NCI-H2029 (cell line): Measurements from ENCODE around the gene COL5A1.

Experiments
- DNase-seq: peaks from one replicate; lab custom pipeline; 2025; lab: John Stamatoyannopoulos, UW

The COL5A1 gene

GRCh38 chr9:134858051-134858841 lies 216.6 kb downstream of the COL5A1 start:
- DNase-seq: no peak

- DNase-seq: no peak
Observed at GRCh38 chr9:134860510-134860909, 218.9 kb downstream of the COL5A1 start.

- no peak for DNase-seq
Observed at GRCh38 chr9:134861595-134862334, 220.2 kb downstream of the COL5A1 start.

GRCh38 chr9:134863306-134863902 lies 221.8 kb downstream of the COL5A1 start:
- no peak for DNase-seq

DNA sequence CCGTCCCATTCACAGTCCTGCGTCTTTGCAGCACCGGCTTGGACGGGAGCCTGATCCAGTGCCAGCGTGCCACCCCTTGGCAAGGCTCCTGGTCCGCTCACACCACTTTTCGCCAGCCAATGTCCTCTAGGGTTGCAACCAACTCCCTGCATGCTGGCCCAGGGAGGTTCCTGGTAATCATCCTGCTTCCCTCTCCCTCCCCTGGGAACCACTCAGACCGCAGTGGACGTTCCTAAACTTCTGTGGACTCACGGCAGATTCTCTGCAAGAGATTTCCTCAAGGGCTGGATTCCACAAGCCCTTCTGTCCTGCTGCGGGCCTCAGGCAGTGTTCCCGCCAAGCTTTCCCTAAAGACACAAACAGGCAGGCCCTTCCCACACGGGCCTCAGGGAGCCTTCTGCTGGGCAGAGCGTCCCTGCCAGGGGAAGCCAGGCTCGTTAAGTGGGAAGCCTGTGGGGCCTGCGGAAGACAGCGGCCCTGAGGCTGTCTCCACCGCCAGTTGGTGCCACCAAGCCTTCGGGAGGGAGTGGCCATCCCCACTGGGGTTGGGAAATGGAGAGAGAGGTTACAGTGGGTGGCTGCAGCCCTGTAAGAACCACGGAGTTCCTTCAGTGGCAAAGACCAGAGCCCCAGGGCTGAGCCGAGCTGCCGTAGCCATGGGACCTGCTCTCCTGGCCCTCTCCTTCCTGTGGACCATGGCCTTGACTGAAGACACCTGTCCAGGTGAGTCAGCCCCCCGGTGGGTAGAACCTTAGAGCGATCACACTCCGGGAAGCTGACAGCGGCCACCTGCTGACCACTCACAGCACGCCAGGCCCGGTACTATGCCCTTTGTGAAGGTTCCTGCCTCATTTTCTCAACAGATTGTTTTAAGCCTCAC lies 222.6 kb downstream of the COL5A1 start:
- DNase-seq: no peak

DNA sequence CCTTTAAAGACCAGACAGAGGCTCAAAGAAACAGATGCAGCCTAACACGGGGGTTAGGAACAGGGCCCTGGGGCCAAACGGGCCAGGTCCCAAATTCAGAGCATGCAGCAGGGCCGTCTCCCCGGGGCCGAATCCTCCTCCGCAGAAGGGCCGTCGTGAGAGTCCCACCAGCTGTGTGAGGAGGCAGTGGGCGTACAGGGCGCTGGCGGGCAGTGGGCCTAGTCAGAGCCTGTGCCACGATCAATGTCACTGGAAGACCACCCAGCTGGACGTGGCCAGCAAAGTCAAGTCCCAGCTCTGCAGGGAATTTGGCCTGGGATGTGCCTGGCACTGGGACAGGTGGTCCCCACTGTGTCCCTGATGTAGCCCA lies 223.2 kb downstream of the COL5A1 start:
- no peak for DNase-seq

DNA sequence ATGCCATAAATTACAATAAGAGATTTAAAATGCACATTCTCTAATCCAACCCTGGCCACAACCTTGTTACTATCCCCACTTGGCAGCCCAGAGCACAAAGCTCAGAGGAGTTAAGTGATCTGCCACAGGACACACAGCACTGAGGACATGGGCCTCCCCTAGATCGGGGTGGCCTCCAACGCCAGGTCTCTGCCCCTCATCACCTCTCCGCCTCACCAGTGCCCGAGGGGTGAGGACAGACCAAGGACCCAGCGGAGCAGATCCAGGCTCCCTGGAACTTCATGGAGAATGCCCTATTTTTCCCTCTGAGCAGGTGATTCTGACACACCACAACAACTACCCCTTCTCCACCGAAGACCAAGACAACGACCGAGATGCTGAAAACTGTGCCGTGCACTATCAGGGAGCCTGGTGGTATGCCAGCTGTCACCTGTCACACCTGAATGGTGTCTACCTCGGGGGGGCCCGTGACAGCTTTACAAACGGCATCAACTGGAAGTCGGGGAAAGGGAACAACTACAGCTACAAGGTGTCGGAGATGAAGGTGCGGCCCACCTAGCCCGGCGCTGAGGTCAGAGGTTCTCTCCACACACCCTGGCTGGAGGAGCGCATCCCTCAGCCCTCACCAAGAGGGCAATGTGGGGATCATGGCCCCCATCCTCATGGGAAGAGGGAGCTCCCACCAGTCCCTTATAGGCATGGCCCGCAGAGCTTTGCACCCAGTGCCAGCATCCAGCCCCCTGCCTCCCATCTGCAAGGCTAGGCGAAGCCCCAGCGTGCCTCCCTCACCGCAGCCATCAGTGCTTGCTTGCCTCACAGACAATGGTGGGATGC lies 226.5 kb downstream of the COL5A1 start:
- DNase-seq: no peak

- no peak for DNase-seq
Observed at GRCh38 chr9:134868751-134869553, 227.3 kb downstream of the COL5A1 start.

GRCh38 chr9:134869554-134870300 lies 228.1 kb downstream of the COL5A1 start:
- DNase-seq: no peak

GRCh38 chr9:134870301-134870694 lies 228.7 kb downstream of the COL5A1 start:
- no peak for DNase-seq

GRCh38 chr9:134870746-134871662 lies 229.4 kb downstream of the COL5A1 start:
- no peak for DNase-seq

DNA sequence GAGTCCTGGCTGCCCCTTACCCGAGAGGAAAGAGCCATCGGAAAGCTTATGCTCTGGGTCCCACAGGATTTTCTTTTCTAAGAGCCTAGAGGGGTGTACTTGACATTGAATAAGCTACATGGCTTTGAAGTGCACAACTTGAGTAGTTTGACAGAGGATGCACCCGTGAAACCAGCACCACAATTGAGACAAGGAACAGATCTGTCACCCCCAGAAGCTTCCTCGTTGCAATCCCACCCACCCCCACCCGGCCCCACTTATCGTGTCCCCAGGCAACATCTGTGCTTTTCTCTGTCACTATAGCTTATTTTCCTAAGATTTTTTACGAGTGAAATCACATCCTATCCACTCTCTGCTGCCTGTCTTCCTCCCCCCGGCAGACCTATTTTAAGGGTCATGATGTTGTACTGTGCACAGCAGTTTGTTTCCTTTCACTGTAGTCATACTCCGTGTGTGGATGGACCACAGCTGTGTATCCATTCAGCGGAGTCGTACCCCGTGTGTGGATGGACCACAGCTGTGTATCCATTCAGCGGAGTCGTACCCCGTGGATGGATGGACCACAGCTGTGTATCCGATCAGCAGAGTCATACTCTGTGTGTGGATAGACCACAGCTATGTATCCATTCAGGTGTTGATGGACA lies 230.2 kb downstream of the COL5A1 start:
- DNase-seq: no peak

DNA sequence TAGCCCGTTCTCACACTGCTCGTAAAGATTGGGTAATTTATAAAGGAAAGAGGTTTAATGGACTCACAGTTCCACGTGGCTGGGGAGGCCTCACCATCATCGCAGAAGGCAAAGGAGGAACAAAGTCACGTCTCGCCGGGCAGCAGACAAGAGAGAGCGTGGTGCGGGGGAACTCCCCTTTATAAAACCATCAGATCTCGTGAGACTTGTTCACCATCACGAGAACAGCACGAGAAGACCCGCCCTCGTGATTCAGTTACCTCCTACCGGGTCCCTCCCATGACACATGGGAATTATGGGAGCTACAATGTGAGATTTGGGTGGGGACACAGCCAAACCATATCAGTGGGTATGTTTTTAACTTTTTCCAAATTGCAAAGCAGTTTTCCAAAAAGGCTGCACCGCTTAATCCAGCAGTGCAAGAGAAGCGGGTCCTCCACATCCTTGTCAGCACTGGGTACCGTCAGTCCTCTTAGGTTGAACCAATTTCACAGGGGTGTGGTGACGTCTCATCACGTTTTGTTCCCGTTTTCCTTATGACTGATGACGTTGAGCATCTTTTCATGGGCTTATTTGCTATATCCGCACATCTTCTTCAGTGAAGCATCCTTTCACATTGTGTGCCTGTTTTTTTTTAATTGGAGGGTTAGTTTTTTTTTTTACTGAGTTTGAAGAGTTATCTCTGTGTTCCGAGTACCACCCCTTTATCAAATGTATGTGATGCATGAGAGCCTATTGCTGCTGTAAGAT lies 231.1 kb downstream of the COL5A1 start:
- no peak for DNase-seq

DNA sequence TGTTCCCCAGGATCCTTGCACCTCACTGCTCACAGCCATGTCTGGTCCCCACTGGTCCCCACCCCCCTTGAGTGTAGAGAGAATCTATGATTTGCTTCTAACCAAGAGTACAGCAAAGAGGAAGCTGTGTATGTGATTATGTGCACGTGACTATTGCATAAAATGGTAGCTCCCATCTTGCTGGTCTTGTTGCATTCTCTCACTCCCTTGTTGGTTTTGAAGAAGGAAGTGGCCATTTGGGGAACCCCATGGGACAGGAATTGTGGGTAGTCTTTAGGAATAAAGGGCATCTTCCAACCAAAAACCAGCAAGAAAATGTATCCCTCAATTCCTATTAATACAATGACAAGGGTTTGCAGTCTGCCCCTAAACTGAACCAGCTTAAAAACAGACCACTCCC lies 233.8 kb downstream of the COL5A1 start:
- DNase-seq: no peak

- DNase-seq: no peak
Observed at GRCh38 chr9:134877541-134877940, 235.9 kb downstream of the COL5A1 start.

DNA sequence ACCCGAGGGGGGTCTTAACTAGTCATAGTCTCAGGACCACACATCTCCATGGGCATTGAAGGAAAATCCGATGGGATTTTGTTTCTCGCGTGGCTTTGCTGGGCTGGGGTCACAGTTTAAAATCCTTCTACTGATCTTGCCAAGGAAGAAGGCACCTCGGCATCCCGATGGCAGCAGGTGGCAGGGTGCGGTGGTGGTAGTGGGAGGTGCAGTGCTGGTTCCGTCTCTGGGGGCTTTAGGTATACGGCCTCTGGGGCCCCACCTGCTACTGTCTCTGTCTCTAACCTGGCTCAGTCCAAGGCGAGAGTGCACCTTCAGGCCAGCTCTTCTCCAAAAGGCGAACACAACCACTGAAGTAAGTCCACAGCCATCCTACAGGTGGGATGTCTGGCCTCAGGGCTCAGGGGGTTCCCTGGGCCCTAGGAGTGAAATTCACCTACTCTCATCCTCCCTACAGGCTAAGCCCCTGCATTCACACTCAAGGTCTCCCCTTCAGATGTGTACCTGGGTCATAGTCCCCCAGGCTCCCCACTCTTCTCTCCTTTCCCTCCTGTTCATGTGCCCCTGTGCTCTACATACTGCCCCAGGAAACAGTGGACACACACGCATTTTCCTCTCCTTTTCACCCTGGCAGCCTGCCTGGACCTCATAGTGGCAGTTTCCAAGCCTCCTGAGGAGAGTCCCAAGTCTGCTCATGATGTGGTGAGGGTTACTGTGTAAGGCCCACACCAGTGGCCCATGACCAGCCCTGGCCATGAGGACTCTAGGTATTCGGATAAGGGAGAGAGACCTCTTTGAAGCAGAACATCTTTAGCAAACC lies 238.3 kb downstream of the COL5A1 start:
- no peak for DNase-seq
